ENCODE data around the gene USP34. TPM values are rescaled to one million over a fixed set of nuclear protein-coding genes. Genes with fewer than 3 reads are reported as not detected.
"Not testable (repeated sequence)": the region's sequence is repeated elsewhere in the genome, so short reads cannot be mapped to it uniquely, and the experiment has no call there.

The USP34 gene
- total RNA-seq, 6 experiments from 2014 or later: 33.3 to 57.1 (median 41.5) TPM

DNA sequence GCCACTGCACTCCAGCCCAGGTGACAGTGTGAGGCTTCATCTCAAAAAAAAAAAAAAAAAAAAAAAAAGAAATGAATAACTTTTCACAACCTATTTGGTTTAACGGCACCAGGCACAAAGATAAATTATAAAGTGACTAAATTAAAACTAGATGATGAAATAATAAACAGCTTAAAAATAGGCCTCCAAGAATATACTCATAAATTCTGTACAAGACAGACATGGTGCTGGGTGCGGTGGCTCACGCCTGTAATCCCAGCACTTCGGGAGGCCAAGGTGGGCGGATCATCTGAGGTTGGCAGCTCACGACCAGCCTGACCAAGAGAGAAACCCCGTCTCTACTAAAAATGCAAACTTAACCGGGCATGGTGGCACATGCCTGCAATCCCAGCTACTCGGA is 19.7 kb downstream of the USP34 start:
- ATAC-seq (no peak), DNase-seq (no peak)
- TF ChIP-seq, protein P1, sequence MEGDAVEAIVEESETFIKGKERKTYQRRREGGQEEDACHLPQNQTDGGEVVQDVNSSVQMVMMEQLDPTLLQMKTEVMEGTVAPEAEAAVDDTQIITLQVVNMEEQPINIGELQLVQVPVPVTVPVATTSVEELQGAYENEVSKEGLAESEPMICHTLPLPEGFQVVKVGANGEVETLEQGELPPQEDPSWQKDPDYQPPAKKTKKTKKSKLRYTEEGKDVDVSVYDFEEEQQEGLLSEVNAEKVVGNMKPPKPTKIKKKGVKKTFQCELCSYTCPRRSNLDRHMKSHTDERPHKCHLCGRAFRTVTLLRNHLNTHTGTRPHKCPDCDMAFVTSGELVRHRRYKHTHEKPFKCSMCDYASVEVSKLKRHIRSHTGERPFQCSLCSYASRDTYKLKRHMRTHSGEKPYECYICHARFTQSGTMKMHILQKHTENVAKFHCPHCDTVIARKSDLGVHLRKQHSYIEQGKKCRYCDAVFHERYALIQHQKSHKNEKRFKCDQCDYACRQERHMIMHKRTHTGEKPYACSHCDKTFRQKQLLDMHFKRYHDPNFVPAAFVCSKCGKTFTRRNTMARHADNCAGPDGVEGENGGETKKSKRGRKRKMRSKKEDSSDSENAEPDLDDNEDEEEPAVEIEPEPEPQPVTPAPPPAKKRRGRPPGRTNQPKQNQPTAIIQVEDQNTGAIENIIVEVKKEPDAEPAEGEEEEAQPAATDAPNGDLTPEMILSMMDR (IDR thresholded peaks at IDR 0.05): no peak
- no peak for TF ChIP-seq POLR2A (IDR thresholded peaks at IDR 0.05)
- WGBS (ENCODE audit: insufficient coverage, low coverage, low lambda C conversion rate, missing lambda C conversion rate): 100% methylated on average over 3 of the region's 9 CpGs
- no peak overlapping the region for H3K4me3 ChIP-seq
- peaks cover 0 to 14% (median 4%) of the 10 kb centered on the region in 4 donors for H3K4me1 ChIP-seq
- no peak overlapping the region for H3K27ac ChIP-seq
- no peaks in the 10 kb centered on the region for H3K9me3 ChIP-seq
- intact Hi-C loops (cut with DNase I): no loop called here
- no peaks in the 10 kb centered on the region for H3K27me3 ChIP-seq
- no peaks in the 10 kb centered on the region for H3K36me3 ChIP-seq

DNA sequence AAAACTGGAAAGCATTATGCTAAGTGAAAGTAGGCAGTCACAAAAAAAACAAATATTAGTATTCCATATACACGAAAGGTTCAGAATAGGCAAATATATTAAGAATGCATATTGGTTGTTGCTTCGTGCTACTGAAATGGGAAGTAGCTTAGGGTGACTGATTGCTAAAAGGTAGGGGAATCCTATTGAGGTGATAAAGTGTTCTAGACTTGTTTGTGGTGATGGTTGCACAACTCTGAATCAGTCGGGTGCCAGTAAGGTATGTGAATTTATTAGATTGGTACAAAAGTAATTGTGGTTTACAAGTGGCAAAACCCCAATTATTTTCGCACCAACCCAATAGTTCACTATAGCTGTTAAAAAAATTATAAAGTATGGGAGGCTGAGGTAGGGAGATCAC is 20.7 kb downstream of the USP34 start:
- Histone ChIP-seq H3K27me3 (no peaks in the 10 kb centered on the region), H3K4me1 (peaks cover 0 to 7% (median 4%) of the 10 kb centered on the region in 4 donors), H3K4me3 (no peak overlapping the region), H3K9me3 (no peaks in the 10 kb centered on the region), H3K27ac (no peak overlapping the region), H3K36me3 (no peaks in the 10 kb centered on the region)
- 26% methylated on average over 4 of the region's 4 CpGs for WGBS (ENCODE audit: insufficient coverage, low coverage, low lambda C conversion rate, missing lambda C conversion rate)
- TF ChIP-seq, protein P1 (IDR thresholded peaks at IDR 0.05): no peak
- no peak for TF ChIP-seq POLR2A (IDR thresholded peaks at IDR 0.05)
- DNase-seq (no peak), ATAC-seq (peak; percentile 71 to 87 (median 79))
- intact Hi-C loops (cut with DNase I): no loop called here

DNA sequence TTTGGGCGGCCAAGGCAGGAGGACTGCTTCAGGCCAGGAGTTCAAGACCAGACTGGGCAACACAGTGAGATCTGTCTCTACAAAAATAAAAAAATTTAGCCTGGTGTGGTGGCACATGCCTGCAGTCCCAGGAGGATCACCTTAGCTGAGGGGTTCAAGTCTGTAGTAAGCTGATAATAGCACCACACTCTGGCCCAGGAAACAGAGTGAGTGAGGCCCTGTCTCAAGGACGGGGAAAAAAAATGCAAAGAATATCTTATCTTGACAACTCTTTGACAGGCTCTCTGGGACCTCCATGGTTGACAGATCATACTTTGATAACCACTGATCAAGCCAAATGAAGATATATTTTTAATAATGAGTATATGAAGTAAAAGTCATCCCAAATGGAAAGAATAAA is 22.7 kb downstream of the USP34 start:
- intact Hi-C loops (cut with DNase I): no loop called here
- ATAC-seq: no peak
- 84% methylated on average over 2 of the region's 2 CpGs for WGBS (ENCODE audit: insufficient coverage, low coverage, low lambda C conversion rate, missing lambda C conversion rate)

DNA sequence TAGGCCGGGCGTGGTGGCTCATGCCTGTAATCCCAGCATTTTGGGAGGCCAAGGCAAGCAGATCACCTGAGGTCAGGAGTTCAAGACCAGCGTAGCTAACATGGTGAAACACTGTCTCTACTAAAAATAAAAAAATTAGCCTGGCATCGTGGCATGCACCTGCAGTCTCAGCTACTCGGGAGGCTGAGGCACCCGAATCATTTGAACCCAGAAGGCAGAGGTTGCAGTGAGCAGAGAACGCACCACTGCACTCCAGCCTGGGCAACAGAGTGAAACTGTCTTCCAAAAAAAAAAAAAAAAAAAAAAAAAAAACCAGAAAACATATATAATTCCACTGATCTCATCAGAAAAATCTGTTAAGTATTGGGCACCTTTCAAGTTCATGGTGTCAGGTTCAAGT is 23.9 kb downstream of the USP34 start:
- intact Hi-C loops (cut with DNase I); H3K36me3 ChIP-seq; H3K9me3 ChIP-seq; H3K27ac ChIP-seq; DNase-seq; H3K4me3 ChIP-seq; ATAC-seq; H3K27me3 ChIP-seq: not testable (repeated sequence)
- WGBS (ENCODE audit: insufficient coverage, low coverage, low lambda C conversion rate, missing lambda C conversion rate): 88% methylated on average over 5 of the region's 7 CpGs
- peaks cover 0 to 18% (median 10%) of the 10 kb centered on the region in 4 donors for H3K4me1 ChIP-seq

More for the DNA sequence above, 22.7 kb downstream of the USP34 start:
- TF ChIP-seq, protein P1 (IDR thresholded peaks at IDR 0.05): no peak
- TF ChIP-seq POLR2A (IDR thresholded peaks at IDR 0.05): no peak
- H3K27me3 ChIP-seq: no peaks in the 10 kb centered on the region
- H3K36me3 ChIP-seq: no peaks in the 10 kb centered on the region
- H3K4me1 ChIP-seq: peaks cover 0 to 15% (median 10%) of the 10 kb centered on the region in 4 donors
- no peak overlapping the region for H3K27ac ChIP-seq
- no peaks in the 10 kb centered on the region for H3K9me3 ChIP-seq
- H3K4me3 ChIP-seq: no peak overlapping the region
- DNase-seq: no peak

DNA sequence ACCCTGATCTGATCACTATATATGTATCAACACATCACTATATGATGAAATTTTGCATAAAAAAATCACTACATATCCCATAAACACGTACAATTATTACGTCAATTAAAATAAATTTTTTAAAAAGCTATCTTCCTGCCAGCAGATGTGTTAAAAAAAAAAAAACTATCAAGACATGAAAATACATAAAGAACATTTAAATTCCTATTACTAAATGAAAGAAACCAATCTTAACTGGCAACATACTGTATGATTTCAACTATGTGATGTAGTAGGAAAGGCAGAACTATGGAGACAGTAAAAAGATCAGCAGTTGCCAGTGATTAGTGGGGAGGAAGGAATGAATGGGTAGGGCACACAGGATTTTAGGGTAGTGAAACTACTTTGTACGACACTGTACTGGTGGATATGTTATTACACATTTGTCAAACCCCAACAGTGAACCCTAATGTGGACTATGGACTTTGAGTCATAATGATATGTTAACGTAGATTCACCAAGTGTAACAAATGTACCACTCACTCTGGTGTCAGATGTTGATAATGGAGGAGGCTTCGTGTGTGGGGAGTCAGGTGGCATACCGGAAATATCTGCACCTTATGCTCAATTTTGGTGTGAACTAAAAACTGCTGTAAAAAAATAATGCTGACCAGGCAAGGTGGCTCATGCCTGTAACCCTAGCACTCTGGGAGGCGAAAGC is 27.4 kb downstream of the USP34 start:
- peak; percentile 51 to 85 (median 68) for ATAC-seq
- peaks cover 0 to 29% (median 13%) of the 10 kb centered on the region in 4 donors for H3K4me1 ChIP-seq
- intact Hi-C loops (cut with DNase I): no loop called here
- no peak overlapping the region for H3K4me3 ChIP-seq
- TF ChIP-seq, protein P1 (IDR thresholded peaks at IDR 0.05): no peak
- TF ChIP-seq POLR2A (IDR thresholded peaks at IDR 0.05): no peak
- 55% methylated on average over 6 of the region's 7 CpGs for WGBS (ENCODE audit: insufficient coverage, low coverage, low lambda C conversion rate, missing lambda C conversion rate)
- H3K27me3 ChIP-seq: no peaks in the 10 kb centered on the region
- no peak for DNase-seq
- no peaks in the 10 kb centered on the region for H3K9me3 ChIP-seq
- H3K27ac ChIP-seq: peak overlapping the region in 2 of 3 donors; percentile 19 to 39
- H3K36me3 ChIP-seq: no peaks in the 10 kb centered on the region
